HG02852 (cell line): ENCODE data around the gene GFY.
"Not testable (repeated sequence)": the region's sequence is repeated elsewhere in the genome, so short reads cannot be mapped to it uniquely, and the experiment has no call there.

Experiments
- ATAC-seq: cut with Tn5 transposase; IDR thresholded peaks from one replicate; pipeline ENCODE4 v1.9.1; 2021; ENCODE audit warnings: mild to moderate bottlenecking, moderate library complexity; ENCODE audit not compliant: unreplicated experiment

Gene GFY

DNA sequence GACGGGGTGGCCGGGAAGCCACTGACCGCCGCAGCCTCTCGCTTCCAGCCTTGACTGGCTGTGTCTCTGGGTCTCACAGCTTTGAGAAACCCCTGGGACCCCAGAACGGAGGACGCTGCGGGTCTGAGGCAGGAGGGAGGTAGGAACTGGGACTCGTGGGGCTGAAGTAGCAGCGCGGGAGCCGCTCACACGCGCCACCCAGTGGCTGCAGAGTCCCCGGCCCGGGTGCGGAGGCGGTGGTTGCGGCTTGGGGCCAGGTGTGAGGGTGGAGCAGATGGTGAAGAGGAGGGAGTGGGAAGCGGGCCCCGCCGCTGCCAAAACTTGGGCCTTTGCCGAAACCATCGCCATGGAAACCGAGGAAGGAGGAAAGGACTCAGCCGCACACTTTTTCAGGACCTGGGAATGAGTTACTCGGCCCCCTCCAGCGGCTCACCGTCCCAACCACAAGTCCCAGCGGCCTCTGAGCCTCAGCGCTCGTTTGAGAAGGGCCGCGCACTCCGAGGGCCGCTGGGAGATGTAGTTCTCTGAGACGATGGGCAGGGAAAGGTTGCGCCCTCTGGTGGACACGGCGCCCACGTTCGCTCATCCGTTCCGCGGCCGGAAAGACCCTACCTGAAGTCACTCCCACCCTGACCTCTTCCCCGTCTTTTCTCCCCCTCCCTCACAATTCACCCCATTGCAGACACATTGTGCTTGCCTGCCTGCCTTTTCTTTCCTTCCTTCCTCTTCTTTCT lies 18.3 kb downstream of the GFY start:
- ATAC-seq: peak; percentile 73

DNA sequence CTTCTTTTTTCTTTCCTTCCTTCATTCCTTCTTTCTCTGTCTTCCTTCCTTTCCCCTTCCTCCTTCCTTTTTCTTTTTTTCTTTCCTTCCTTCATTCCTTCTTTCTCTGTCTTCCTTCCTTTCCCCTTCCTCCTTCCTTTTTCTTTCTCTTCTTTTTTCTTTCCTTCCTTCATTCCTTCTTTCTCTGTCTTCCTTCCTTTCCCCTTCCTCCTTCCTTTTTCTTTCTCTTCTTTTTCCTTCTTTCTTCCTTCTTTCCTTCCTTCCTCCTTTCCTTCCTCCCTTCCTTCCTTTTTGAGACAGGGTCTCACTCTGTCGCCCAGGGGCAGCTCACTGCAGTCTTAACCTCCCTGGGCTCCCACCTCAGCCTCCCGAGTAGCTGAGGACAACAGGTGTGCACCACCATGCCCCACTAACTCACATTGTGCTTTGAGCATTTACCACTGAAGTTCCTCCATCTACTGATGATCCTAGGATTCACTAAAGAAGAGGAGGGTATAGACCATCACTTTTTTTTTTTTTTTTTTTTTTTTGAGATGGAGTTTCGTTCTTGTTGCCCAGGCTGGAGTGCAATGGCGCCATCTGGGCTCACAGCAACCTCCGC lies 19.0 kb downstream of the GFY start:
- not testable (repeated sequence) for ATAC-seq

GRCh38 chr19:49445997-49446396 lies 20.8 kb downstream of the GFY start:
- no peak for ATAC-seq

- no peak for ATAC-seq
These were observed 22.6 kb downstream of the GFY start for GRCh38 chr19:49447485-49448431.

DNA sequence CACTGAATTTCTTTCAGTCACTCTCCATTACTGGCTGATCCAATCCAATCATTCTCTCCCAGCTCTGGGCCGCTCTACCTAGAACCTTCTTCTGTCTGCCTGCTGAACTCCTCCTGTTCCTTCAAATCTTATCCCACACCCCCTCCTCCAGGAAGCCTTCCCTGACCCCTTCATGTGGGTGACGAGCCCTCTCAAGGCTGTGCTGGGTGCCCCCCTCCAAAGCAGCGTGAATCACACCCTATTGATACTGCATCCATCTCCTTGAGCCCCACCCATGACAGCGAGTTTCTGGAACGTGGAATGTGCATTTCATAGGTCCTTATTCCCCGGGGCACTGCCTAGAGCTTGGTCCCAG lies 23.2 kb downstream of the GFY start:
- ATAC-seq: no peak

DNA sequence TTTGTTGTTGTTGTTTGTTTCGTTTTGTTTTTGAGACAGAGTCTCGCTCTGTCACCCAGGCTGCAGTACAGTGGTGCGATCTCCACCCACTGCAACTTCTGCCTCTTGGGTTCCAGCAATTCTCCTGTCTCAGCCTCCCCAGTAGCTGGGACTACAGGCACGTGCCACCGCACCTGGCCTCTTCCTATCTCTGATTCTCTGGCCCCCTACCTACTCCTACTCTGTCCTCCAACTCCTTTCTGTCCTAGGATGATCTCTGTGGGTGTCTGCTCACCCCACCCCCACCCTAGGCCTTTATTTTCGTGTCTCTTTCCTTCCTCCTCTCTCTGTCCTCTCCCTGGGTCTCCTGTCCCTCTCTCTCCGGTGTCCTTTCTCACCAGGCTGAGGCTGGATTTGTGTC lies 25.2 kb downstream of the GFY start:
- no peak for ATAC-seq

- peak; percentile 53 for ATAC-seq
These were observed 26.4 kb downstream of the GFY start, which contains the start of gene PIH1D1 for GRCh38 chr19:49451430-49452181. Gene PIH1D1 (minus strand): TSS chr19:49451814. CDS start chr19:49451574, 240 bp downstream.

DNA sequence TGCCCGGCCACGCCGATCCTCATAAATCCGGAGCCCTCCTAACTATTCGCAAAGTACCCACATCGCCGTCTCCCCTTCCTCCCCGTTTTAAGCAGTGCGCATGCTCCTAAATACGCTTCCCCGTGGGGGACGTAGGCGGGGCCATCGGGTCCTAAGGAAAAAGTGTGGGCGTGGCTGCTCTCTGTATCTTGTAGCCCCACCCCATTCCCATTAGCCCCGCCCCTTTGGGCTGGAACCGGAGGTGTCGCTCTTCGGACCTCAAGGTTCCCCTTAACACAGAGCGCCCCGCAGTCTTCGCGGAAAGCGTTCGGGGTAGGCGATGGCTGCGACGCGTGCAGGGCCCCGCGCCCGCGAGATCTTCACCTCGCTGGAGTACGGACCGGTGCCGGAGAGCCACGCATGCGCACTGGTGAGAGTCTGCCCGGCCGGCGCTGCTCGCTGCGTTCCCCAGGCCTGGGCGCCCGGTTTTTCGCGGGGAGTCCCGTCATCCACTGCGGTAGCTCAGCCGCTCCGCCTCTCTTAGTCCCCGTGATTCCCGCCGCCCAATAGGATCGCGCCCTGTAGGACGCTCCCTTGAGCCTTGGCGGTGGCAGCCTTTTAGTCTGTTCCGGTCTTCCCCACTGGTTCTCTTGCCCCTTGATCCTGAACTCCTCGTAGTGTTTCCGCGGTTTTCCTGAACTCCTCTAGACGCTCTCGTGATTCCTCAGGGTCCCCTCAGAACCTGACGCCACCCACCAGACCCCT lies 28.0 kb downstream of the GFY start, which contains the start of gene ALDH16A1:
ALDH16A1 (plus strand) TSS at position 213 of the 744 bp plus-strand sequence; CDS start at position 320, 107 bp downstream.
- peak; percentile 76 for ATAC-seq

- ATAC-seq: no peak
These were observed 28.6 kb downstream of the GFY start for GRCh38 chr19:49453757-49454240.

GRCh38 chr19:49455773-49456172 lies 30.6 kb downstream of the GFY start:
- no peak for ATAC-seq

DNA sequence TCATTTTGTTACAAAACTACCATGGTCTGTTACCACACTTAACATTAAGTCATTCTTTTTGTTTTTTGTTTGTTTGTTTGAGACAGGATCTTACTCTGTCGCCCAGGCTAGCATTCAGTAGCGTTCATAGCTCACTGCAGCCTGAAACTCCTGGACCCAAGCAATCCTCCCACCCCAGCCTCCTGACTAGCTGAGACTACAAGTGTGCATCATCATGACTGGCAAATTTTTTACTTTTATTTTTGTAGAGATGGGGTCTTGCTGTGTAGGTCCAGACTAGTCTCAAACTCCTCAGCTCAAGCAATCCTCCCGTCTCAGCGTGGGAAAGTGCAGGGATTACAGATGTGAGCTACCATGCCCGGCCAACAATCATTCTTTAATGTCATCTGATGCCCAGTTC lies 31.1 kb downstream of the GFY start:
- ATAC-seq: no peak

GRCh38 chr19:49458567-49458903 lies 33.3 kb downstream of the GFY start:
- ATAC-seq: no peak

DNA sequence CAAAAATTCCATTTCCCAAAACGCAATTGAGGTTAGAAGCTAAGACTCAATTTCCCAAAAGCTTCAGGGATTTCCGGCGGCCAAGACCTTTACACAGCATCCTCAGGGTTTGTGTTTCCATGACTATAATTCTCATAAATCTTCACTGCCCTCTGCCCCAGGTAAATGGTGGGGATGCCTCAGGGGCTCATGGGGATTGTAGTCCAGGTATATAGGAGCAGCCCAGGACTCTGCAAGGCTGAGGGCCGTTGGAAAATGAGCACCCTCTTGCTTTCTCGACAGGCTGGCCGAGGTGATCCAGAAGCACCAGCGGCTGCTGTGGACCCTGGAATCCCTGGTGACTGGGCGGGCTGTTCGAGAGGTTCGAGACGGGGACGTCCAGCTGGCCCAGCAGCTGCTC lies 34.2 kb downstream of the GFY start:
- ATAC-seq: no peak

GRCh38 chr19:49461130-49461529 lies 35.9 kb downstream of the GFY start:
- ATAC-seq: not testable (repeated sequence)

DNA sequence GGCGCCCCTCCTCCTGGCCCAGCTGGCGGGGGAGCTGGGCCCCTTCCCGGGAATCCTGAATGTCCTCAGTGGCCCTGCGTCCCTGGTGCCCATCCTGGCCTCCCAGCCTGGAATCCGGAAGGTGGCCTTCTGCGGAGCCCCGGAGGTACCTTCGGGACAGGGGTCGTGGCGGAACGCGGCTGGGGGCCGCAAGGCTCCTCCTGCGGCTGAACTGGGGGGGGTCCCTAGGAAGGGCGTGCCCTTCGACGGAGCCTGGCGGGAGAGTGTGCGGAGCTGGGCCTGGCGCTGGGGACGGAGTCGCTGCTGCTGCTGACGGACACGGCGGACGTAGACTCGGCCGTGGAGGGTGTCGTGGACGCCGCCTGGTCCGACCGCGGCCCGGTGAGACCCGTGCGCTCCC lies 36.5 kb downstream of the GFY start:
- no peak for ATAC-seq

- ATAC-seq: no peak
These were observed 37.3 kb downstream of the GFY start for GRCh38 chr19:49462492-49462891.

DNA sequence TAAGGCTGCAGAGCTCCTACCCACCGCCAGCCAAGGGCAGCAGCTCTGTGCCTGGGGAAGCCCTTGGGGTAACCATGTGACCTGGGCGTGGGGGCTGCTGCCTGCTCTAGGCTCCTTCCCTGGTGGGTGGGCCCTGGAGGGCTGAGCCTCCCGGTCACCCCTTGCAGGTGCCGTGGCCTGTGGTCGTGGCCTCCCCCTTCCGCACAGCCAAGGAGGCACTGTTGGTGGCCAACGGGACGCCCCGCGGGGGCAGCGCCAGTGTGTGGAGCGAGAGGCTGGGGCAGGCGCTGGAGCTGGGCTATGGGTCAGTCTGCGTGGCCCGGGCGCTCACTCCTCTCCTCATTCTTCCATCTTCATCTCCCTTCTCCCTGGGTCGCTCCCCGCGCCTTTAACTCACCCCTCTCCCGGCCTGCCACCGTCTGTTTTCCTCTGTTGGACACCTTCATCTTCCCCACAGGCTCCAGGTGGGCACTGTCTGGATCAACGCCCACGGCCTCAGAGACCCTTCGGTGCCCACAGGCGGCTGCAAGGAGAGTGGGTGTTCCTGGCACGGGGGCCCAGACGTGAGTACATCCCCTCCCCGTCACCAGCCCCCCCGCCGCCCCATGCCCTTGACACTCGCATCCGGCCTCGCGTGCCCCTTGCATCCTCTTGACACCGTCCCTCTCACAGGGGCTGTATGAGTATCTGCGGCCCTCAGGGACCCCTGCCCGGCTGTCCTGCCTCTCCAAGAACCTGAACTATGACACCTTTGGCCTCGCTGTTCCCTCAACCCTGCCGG lies 39.0 kb downstream of the GFY start:
- no peak for ATAC-seq

DNA sequence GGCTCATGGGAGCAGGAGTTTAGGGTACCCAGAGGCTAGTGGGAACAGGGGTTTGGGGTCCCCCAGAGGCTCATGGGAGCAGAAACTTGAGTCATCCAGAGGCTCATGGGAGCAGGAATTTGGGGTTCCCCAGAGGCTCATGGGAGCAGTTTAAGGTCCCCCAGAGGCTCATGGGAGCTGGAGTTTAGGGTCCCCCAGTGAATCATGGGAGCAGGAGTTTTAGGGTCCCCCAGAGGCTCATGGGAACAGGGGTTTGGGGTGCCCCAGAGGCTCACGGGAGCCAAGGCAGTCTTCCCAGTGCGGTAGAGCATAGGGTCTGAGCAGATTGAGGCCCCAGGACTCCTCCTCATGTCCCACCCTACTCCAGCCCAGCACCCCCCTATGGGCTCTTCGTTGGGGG lies 40.2 kb downstream of the GFY start:
- ATAC-seq: no peak

DNA sequence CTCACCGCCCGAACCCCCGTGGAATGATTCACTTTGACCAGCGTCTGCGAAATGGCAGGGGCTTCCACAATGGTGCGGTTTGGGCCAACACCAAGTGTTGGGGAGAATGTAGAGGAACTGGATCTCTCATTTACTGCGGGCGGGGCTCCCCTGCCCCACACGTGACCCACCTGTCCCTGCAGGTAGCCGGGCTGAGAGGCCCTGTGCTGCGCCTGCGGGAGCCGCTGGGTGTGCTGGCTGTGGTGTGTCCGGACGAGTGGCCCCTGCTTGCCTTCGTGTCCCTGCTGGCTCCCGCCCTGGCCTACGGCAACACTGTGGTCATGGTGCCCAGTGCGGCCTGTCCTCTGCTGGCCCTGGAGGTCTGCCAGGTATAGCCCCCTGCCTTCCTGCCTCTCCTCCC lies 43.0 kb downstream of the GFY start:
- no peak for ATAC-seq
